HUDEP-2 (cell line): Measurements from ENCODE around the gene PLEKHS1.
"Not testable (repeated sequence)": the region's sequence is repeated elsewhere in the genome, so short reads cannot be mapped to it uniquely, and the experiment has no call there.

Experiments used
- DNase-seq, 76 experiments: peaks; one replicate each; lab custom pipeline; 2025; ENCODE audit not compliant: unreplicated experiment in 76 of 76; lab: John Stamatoyannopoulos, UW

The PLEKHS1 gene

DNA sequence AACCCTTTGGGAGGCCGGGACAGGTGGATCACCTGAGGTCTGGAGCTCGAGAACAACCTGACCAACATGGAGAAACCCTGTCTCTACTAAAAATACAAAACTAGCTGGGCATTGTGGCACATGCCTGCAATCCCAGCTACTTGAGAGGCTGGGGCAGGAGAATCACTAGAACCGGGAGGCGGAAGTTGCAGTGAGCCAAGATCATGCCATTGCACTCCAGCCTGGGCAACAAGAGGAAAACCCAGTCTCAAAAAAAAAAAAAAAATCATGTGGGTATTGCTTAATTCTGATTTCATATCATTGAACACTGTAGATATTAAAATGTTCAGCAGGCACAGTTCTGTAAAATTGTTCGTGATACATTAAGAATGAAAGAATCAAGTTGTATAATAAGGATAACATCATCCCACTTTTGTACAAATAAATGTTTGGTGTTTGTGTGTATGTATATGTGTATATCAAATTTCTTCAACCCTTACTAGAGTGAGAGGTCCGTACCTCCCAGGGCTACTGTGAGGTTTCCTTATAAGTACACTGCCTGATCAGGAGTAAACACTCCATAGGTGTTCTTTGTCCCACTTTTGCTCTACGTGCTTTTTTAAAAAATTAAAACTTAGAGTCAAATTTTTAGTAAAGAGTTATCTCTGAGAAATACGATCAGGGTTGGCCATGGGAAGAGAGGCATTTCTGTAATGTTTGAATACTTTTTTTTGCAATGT is 31.7 kb downstream of the PLEKHS1 start:
- no peak for DNase-seq

DNA sequence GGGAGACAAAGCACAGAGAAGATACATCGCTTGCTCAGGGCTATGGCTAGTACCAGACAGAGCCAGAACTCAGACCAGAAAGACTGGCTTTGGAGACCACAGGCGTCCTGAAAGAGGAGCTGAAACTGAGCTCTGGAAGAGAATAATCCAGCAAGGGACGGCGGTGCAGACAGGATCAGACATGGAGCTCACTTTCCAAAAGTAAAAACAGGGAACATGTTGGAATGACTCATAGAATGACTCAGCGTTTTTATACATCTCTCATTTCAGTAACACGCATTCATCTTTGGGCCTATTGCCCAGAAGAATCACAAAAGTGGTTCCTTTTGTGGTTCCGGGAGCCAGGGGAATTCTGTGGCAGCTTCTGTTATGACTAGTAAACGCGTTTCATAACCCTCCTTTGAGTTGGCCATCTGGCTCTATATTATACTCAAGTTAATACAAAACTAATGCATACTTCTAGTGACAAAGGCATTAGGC is 37.2 kb downstream of the PLEKHS1 start:
- no peak for DNase-seq

DNA sequence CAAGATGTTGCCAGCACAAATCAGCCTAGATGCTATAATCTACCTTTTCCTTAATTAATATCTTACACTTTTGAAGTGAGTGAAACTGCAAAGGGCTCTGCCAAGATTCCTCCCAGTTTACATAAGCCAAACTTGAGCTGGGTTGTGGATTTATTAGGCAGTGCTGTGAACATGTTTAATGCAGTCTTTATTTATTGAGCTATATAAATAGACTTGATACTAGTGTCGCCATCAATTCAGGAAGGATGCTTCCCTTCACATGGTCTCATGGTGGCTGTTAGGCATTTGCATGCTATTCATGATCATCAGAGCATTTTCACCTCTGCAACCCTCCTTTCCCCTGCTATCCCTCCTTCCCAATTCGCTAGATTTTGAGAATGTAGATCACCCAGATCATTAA is 40.2 kb downstream of the PLEKHS1 start:
- DNase-seq, result no peak

DNA sequence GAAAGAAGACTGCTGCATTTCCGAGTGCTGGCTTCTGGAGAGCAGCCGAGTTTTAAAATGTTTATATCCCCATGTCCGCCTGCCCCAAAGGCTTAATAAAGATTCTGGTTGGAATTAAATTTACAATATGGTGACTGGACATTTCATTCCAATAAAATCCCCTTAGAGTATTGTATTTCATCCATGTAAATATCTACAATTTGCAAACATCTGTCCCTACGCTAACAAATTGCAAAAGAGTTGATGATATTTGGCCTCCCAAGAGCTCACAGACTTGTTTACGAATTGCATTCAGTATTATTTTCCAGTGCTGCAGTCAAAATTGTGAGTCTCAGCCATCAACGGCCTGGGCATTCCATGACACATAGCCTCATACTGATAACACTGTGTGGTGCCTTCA is 50.1 kb downstream of the PLEKHS1 start:
- DNase-seq, result peak in 1 of 76 experiments; percentile 30

DNA sequence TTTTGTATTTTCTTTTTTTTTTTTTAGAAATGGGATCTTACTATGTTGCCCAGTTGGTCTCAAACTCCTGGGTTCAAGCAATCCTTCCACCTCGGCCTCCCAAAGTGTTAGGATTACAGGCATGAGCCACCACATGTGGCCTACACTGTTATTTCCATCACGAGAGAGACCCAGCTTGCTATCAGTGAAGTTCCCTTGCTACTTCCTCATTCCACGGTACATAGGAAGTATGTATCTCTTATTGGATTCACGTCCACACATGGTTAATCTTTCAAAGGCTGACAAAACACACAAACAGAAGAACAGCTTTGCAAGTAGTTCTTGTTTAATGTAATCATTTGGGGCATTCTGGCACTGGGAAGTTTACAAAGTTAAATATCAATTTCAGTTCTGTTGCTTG is 51.5 kb downstream of the PLEKHS1 start:
- peak in 1 of 76 experiments; percentile 21 for DNase-seq

GRCh38 chr10:113806503-113806902 is 55.0 kb downstream of the PLEKHS1 start:
- DNase-seq, result no peak

- DNase-seq, result no peak
Observed at GRCh38 chr10:113808168-113808567, 56.7 kb downstream of the PLEKHS1 start.

DNA sequence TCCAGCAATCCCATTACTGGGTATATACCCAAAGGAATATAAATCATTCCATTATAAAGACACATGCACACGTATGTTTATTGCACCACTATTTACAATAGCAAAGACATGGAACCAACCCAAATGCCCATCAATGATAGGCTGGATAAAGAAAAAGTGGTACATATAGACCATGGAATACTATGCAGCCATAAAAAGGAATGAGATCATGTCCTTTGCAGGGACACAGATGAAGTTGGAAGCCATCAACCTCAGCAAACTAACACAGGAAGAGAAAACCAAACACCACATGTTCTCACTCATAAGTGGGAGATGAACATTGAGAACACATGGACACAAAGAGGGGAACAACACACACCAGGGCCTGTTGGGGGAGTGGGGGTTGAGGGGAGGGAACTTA is 63.2 kb downstream of the PLEKHS1 start:
- DNase-seq, result not testable (repeated sequence)

DNA sequence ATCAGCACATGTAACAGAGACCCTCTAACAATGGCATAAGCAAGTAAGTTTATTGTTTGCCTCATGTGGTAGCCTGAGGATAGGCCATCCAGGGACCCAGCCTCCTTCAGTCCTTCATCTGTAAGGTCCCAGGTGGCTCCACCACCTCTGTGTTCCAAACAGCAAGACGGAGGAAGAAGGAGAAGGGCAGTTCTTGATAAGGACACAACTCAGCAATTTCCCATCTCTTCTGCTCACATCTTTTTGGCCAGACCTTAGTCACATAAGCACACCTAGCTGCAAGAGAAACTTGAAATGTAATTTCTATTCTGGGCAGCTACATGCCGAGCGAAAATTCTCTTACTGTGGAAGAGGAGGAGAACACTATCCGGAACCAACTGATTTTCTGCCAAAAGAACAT is 68.5 kb downstream of the PLEKHS1 start:
- no peak for DNase-seq

DNA sequence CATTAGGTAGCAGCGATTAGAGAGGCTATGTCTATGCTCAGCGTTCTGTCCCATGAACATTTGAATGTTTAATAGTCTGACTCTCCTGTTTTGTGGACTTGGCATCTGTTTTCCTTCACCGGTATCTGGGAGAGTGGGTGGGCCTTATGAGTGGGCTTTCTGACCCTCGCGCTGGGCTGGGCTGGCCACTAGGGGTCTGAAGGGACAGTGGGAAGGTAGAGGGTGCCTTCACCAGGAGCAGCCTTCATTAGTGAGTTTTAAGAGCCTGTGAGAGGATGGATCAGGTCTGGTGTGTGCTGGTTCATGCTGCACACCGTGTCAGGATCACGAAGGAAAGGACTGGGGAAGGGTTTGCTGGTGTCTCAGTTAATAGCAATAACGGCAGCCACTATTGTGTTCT is 69.0 kb downstream of the PLEKHS1 start:
- no peak for DNase-seq

- not testable (repeated sequence) for DNase-seq
Observed at GRCh38 chr10:113821306-113821705, 69.8 kb downstream of the PLEKHS1 start.

DNA sequence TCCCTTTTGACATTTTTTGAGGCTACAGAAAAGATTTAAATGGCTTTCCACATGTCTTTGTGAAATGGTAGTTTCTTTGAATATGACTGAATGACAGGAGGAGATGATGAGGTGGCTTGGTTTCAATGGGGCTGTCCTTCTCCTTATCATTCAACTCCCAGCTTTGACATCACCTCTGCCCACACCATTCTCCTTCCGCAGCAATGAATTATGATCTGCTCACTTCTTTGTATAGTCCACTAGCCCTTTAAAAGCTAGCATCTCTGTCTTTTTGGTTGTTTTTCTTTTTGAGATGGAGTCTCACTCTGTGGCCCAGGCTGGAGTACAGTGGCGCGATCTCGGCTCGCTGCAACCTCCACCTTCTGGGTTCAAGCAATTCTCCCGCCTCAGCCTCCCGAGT is 70.7 kb downstream of the PLEKHS1 start:
- peak in 3 of 76 experiments; percentile 8 to 19 (median 10) for DNase-seq

DNA sequence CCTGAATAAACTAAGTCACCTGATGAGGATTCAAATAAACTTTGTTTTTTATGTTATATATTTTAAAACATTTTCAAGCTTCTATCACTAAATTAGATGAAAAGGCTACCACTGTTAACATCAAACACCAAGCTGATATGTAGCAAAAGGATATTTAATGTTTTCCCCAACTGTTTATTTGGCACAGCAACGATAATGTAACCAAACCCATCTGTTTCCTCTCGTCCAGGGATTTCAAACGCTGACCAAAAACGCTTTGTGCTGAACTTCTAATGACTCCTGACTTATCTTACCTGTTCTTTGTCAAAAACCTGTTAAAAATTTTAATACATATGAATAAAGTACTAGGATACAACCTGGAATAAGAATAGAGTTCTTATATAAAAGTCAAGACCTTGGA is 71.9 kb downstream of the PLEKHS1 start:
- DNase-seq, result no peak

DNA sequence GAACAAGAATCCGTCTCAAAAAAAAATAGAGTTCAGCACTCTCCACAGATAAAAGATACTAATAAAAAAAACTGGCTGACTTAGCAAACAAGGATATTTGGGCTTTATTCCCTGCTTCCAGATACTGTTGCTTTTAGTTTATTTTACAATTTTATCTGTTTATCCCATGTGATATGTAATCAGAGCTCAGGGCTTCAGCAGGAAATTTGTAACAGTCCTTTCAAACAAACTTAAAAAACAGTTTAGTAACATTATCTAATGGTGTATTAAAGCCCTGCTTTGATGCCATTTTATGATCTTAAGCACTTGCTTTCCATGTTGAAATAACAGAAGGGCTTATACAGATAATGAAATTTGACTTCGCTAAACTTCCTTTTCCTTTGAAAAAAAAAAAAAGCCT is 74.3 kb downstream of the PLEKHS1 start:
- no peak for DNase-seq

- DNase-seq, result not testable (repeated sequence)
Observed at GRCh38 chr10:113828567-113828966, 77.1 kb downstream of the PLEKHS1 start.
